Measurements from ENCODE around the gene SFXN2. TPM values are rescaled to one million over a fixed set of nuclear protein-coding genes. Genes with fewer than 3 reads are reported as not detected.
A peak's percentile ranks its signal among the peaks of the same experiment; 100 is the strongest.
"Not testable (repeated sequence)": the region's sequence is repeated elsewhere in the genome, so short reads cannot be mapped to it uniquely, and the experiment has no call there.

SFXN2 gene
- total RNA-seq, 1 donor from 2014 or later: 2.8 TPM

- DNase-seq (ENCODE audit: low read depth in 2 of 2): no peak
Measured at GRCh38 chr10:102720337-102720736, 5.9 kb downstream of the SFXN2 start.

GRCh38 chr10:102720775-102721301 lies 6.4 kb downstream of the SFXN2 start:
- DNase-seq (ENCODE audit: low read depth in 2 of 2): no peak

- no peak for DNase-seq (ENCODE audit: low read depth in 2 of 2)
Measured at GRCh38 chr10:102721954-102722353, 7.5 kb downstream of the SFXN2 start.

GRCh38 chr10:102723989-102724388 lies 9.6 kb downstream of the SFXN2 start:
- no peak for DNase-seq (ENCODE audit: low read depth in 2 of 2)

- no peak for DNase-seq (ENCODE audit: low read depth in 2 of 2)
Measured at GRCh38 chr10:102726274-102726673, 11.8 kb downstream of the SFXN2 start.

GRCh38 chr10:102727037-102727818 lies 12.8 kb downstream of the SFXN2 start:
- DNase-seq (ENCODE audit: low read depth in 2 of 2): no peak

- DNase-seq (ENCODE audit: low read depth in 2 of 2): peak; percentile 82 to 91
Measured at GRCh38 chr10:102729029-102730026, 14.9 kb downstream of the SFXN2 start.

- no peak for DNase-seq (ENCODE audit: low read depth in 2 of 2)
Measured at GRCh38 chr10:102731222-102731800, 16.9 kb downstream of the SFXN2 start.

- DNase-seq (ENCODE audit: low read depth in 2 of 2): no peak
Measured at GRCh38 chr10:102732661-102733060, 18.2 kb downstream of the SFXN2 start.

- DNase-seq (ENCODE audit: low read depth in 2 of 2): no peak
Measured at GRCh38 chr10:102735065-102735562, 20.7 kb downstream of the SFXN2 start.

GRCh38 chr10:102738692-102739121 lies 24.3 kb downstream of the SFXN2 start:
- no peak for DNase-seq (ENCODE audit: low read depth in 2 of 2)

- DNase-seq (ENCODE audit: low read depth in 2 of 2): no peak
Measured at GRCh38 chr10:102740229-102740628, 25.8 kb downstream of the SFXN2 start.

GRCh38 chr10:102741726-102742237 lies 27.3 kb downstream of the SFXN2 start:
- DNase-seq (ENCODE audit: low read depth in 2 of 2): peak in 1 of 2 donors; percentile 68

GRCh38 chr10:102742313-102742712 lies 27.9 kb downstream of the SFXN2 start:
- not testable (repeated sequence) for DNase-seq (ENCODE audit: low read depth in 2 of 2)

- DNase-seq (ENCODE audit: low read depth in 2 of 2): no peak
Measured at GRCh38 chr10:102743078-102743587, 28.7 kb downstream of the SFXN2 start.

- peak; percentile 99 for DNase-seq (ENCODE audit: low read depth in 2 of 2)
Measured at GRCh38 chr10:102743588-102744373, 29.3 kb downstream of the SFXN2 start, which contains the start of gene WBP1L. Gene WBP1L (plus strand): TSS chr10:102743948. CDS start chr10:102744054, 106 bp downstream.

- peak; percentile 44 to 51 for DNase-seq (ENCODE audit: low read depth in 2 of 2)
Measured at GRCh38 chr10:102744374-102745051, 30.1 kb downstream of the SFXN2 start.

GRCh38 chr10:102745157-102745556 lies 30.7 kb downstream of the SFXN2 start:
- no peak for DNase-seq (ENCODE audit: low read depth in 2 of 2)

- DNase-seq (ENCODE audit: low read depth in 2 of 2): peak in 1 of 2 donors; percentile 47
Measured at GRCh38 chr10:102752266-102752930, 38.0 kb downstream of the SFXN2 start.

Measured in lung microvascular endothelial cell (primary cell).